NCI-H226 (cell line): ENCODE results near the gene PLCB1.

Experiments used
- DNase-seq: peaks from one replicate; pipeline ENCODE4 v3.0.0-alpha.2; 2015

Gene PLCB1

GRCh38 chr20:8933381-8933807 lies 801.3 kb downstream of the PLCB1 start:
- DNase-seq: no peak

GRCh38 chr20:8934362-8934761 lies 802.3 kb downstream of the PLCB1 start:
- DNase-seq: no peak
